CD14-positive monocyte (primary cell): ENCODE results near the gene CDH23. TPM values are rescaled to one million over a fixed set of nuclear protein-coding genes. Genes with fewer than 3 reads are reported as not detected.

Experiments
- DNase-seq, 3 donors: peaks; one replicate each; pipeline ENCODE4 v3.0.0-alpha.2; 2011 to 2022
- H2AFZ ChIP-seq: 2 replicates; pipeline ENCODE4 v1.6.0; 2012; ENCODE audit warnings: mild to moderate bottlenecking, low read depth, low read length, inconsistent platforms; ENCODE audit not compliant: insufficient read depth, poor library complexity, severe bottlenecking
- H3K27ac ChIP-seq, 2 donors: 1 replicate in 1 of 2; 2 replicates in 1 of 2; pipeline ENCODE4 v1.5.1; 2012 to 2013; ENCODE audit warnings: low read length in 2 of 2, control low read depth in 1 of 2, inconsistent platforms in 1 of 2, low read depth in 1 of 2, mild to moderate bottlenecking in 1 of 2
- H3K27me3 ChIP-seq, 2 donors: one replicate each; pipeline versions ENCODE4 v1.6.0 to v1.6.1; 2011 to 2013; ENCODE audit warnings: low read length in 2 of 2; ENCODE audit not compliant: control insufficient read depth in 2 of 2, insufficient read depth in 2 of 2
- H3K36me3 ChIP-seq, 2 donors: replicated peaks in 1 of 2; 1 replicate in 1 of 2; 2 replicates in 1 of 2; pipeline versions ENCODE4 v1.5.1 to v1.6.1; 2012 to 2013; ENCODE audit warnings: low read length in 2 of 2, control low read depth in 1 of 2, inconsistent platforms in 1 of 2, mild to moderate bottlenecking in 1 of 2; ENCODE audit not compliant: insufficient read depth in 2 of 2, control insufficient read depth in 1 of 2
- H3K4me1 ChIP-seq, 2 donors: 1 replicate in 1 of 2; 2 replicates in 1 of 2; pipeline versions ENCODE4 v1.5.1 to v1.6.1; 2012 to 2013; ENCODE audit warnings: low read length in 2 of 2, control low read depth in 1 of 2, inconsistent platforms in 1 of 2, mild to moderate bottlenecking in 1 of 2, moderate library complexity in 1 of 2; ENCODE audit not compliant: insufficient read depth in 2 of 2, control insufficient read depth in 1 of 2
- H3K4me2 ChIP-seq: replicated peaks from 2 replicates; pipeline ENCODE3; 2012; ENCODE audit warnings: low read length, moderate library complexity, mild to moderate bottlenecking; ENCODE audit not compliant: poor library complexity, severe bottlenecking; ENCODE audit errors: extremely low read depth
- H3K4me3 ChIP-seq, 3 experiments: fragments of 200-600 bp in 1 of 3; sonication (generic) in 1 of 3; replicated peaks in 1 of 3; 1 replicate in 2 of 3; 2 replicates in 1 of 3; pipeline ENCODE4 v1.5.1; 2011 to 2013; ENCODE audit warnings: low read length in 3 of 3, mild to moderate bottlenecking in 3 of 3, control low read depth in 2 of 3, low read depth in 2 of 3, inconsistent platforms in 1 of 3, moderate library complexity in 1 of 3
- H3K79me2 ChIP-seq: 2 replicates; pipeline ENCODE4 v1.6.0; 2012; ENCODE audit warnings: mild to moderate bottlenecking, control low read depth, inconsistent platforms, low read length, moderate library complexity; ENCODE audit not compliant: insufficient read depth
- H3K9ac ChIP-seq: 2 replicates; pipeline ENCODE4 v1.6.0; 2017; ENCODE audit warnings: low read length, mild to moderate bottlenecking; ENCODE audit not compliant: insufficient read depth, poor library complexity, severe bottlenecking
- H3K9me3 ChIP-seq, 2 donors: replicated peaks in 1 of 2; 1 replicate in 1 of 2; 2 replicates in 1 of 2; pipeline versions ENCODE4 v1.5.1 to v1.6.1; 2012 to 2013; ENCODE audit warnings: low read length in 2 of 2, control low read depth in 1 of 2; ENCODE audit not compliant: control insufficient read depth in 1 of 2, insufficient read depth in 1 of 2
- H4K20me1 ChIP-seq: 2 replicates; pipeline ENCODE4 v1.6.0; 2012; ENCODE audit warnings: mild to moderate bottlenecking, low read length, control low read depth, moderate library complexity; ENCODE audit not compliant: insufficient read depth
- H3K27ac Mint-ChIP-seq, 7 donors: one replicate each; pipeline ENCODE4 v1.8.0; 2020; ENCODE audit warnings: mild to moderate bottlenecking in 7 of 7, mixed read lengths in 7 of 7, moderate library complexity in 6 of 7, inconsistent platforms in 2 of 7
- H3K27me3 Mint-ChIP-seq, 3 donors: one replicate each; pipeline ENCODE4 v1.8.0; 2021 to 2022; ENCODE audit warnings: low read depth in 3 of 3, mild to moderate bottlenecking in 3 of 3, mixed read lengths in 3 of 3, moderate library complexity in 3 of 3, inconsistent platforms in 1 of 3
- H3K36me3 Mint-ChIP-seq, 2 donors: one replicate each; pipeline ENCODE4 v1.8.0; 2020; ENCODE audit warnings: mixed read lengths in 2 of 2, inconsistent platforms in 1 of 2, mild to moderate bottlenecking in 1 of 2
- H3K4me1 Mint-ChIP-seq: one replicate; pipeline ENCODE4 v1.8.0; 2020; ENCODE audit warnings: mild to moderate bottlenecking, mixed read lengths
- H3K4me3 Mint-ChIP-seq, 2 donors: one replicate each; pipeline ENCODE4 v1.8.0; 2020; ENCODE audit warnings: mild to moderate bottlenecking in 2 of 2, mixed read lengths in 2 of 2, moderate library complexity in 1 of 2
- H3K9me3 Mint-ChIP-seq, 7 donors: one replicate each; pipeline ENCODE4 v1.8.0; 2020 to 2022; ENCODE audit warnings: mixed read lengths in 7 of 7, mild to moderate bottlenecking in 6 of 7, moderate library complexity in 6 of 7, inconsistent platforms in 2 of 7
- WGBS: methylation state at CpG from one replicate; pipeline ENCODE4 v1.1.5; 2013; ENCODE audit warnings: missing lambda C conversion rate; ENCODE audit not compliant: insufficient coverage; 5-methylcytosine and 5-hydroxymethylcytosine counted together
- intact Hi-C, 2 donors: fragments of 100-400 bp; cut with micrococcal nuclease; formaldehyde crosslinking; loops; one replicate each; pipeline versions ENCODE4 v1.15.0 to v1.15.1; 2023
- polyA plus RNA-seq, 3 donors: library from polyadenylated mRNA; depleted of rRNA in 1 of 3; unstranded in 2 of 3; stranded (reverse) in 1 of 3; fragments of 300-500 nt in 2 of 3; fragments of >200 nt in 1 of 3; fragmentation: Illumina TruSeq in 2 of 3; gene quantifications; 1 replicate in 2 of 3; 2 replicates in 1 of 3; pipeline ENCODE4 v1.2.3, GENCODE V29; 2012 to 2021
- TF ChIP-seq, protein P1 (sequence below): fragments of 200-600 bp; IDR thresholded peaks from one replicate; pipeline ENCODE4 v1.8.0; 2022; ENCODE audit warnings: antibody characterized with exemption, mild to moderate bottlenecking

CDH23 gene
- polyA plus RNA-seq, 3 donors = 8.2 to 36.2 (median 10.5) TPM

DNA sequence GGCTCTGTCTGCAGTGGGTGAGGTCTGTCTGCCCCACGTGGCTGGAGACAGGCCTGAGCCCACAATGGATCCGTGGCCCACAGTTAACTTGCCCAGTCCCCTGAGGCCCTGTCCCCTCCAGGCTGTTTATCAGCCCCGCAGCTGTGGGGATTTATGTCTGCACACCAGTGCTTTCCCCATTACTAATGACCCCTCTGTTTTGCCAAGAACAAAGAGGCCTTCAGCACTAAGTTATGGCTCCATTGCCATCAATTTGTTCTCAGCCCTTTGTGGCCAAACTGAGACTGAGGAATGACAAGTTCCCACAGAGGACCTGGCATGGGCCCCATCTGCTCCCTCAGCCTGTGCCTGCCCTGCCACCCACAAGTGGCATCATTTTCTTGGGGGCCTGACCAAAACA is 184.7 kb downstream of the CDH23 start:
- no peaks in the 10 kb centered on the region for H3K4me1 ChIP-seq
- H3K4me3 ChIP-seq = no peak overlapping the region
- WGBS = 100% methylated on average over 1 of the region's 3 CpGs
- H3K9ac ChIP-seq = no peak overlapping the region
- H3K27ac Mint-ChIP-seq = no peak overlapping the region
- no peaks in the 10 kb centered on the region for H3K79me2 ChIP-seq
- H3K36me3 ChIP-seq = no peaks in the 10 kb centered on the region
- TF ChIP-seq, protein P1, sequence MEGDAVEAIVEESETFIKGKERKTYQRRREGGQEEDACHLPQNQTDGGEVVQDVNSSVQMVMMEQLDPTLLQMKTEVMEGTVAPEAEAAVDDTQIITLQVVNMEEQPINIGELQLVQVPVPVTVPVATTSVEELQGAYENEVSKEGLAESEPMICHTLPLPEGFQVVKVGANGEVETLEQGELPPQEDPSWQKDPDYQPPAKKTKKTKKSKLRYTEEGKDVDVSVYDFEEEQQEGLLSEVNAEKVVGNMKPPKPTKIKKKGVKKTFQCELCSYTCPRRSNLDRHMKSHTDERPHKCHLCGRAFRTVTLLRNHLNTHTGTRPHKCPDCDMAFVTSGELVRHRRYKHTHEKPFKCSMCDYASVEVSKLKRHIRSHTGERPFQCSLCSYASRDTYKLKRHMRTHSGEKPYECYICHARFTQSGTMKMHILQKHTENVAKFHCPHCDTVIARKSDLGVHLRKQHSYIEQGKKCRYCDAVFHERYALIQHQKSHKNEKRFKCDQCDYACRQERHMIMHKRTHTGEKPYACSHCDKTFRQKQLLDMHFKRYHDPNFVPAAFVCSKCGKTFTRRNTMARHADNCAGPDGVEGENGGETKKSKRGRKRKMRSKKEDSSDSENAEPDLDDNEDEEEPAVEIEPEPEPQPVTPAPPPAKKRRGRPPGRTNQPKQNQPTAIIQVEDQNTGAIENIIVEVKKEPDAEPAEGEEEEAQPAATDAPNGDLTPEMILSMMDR = no peak
- peaks cover 0 to 2% (median 2%) of the 10 kb centered on the region in 3 donors for H3K27me3 Mint-ChIP-seq
- H3K4me3 Mint-ChIP-seq = no peak overlapping the region
- no peak overlapping the region for H3K27ac ChIP-seq
- no peak overlapping the region for H3K4me2 ChIP-seq
- H3K36me3 Mint-ChIP-seq = no peaks in the 10 kb centered on the region
- H3K9me3 ChIP-seq = no peaks in the 10 kb centered on the region
- H3K4me1 Mint-ChIP-seq = no peaks in the 10 kb centered on the region
- H2AFZ ChIP-seq = no peak overlapping the region
- no peaks in the 10 kb centered on the region for H3K9me3 Mint-ChIP-seq
- no peaks in the 10 kb centered on the region for H4K20me1 ChIP-seq
- no peak for DNase-seq
- intact Hi-C loops = no loop called here
- no peaks in the 10 kb centered on the region for H3K27me3 ChIP-seq

DNA sequence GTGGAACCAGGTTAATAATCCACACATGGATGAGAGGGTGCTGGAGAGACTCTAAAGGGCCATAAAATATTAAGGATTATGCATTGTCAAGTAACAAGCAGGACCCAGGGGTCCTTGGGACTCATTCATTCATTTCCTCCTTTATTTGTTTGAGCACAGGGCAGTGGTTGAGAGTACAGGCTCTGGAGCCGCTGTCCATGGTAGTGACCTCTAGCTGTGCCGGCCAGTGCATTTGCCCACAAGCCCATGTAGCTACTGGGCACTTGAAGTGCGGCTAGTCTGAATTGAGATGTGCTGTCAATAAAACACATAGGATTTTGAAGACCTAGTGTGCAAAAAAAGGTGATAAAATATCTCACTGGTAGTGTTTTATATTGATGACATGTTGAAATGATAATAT is 185.3 kb downstream of the CDH23 start:
- Histone ChIP-seq H2AFZ (no peak overlapping the region), H3K27me3 (no peaks in the 10 kb centered on the region), H3K9ac (no peak overlapping the region), H3K4me2 (no peak overlapping the region), H3K4me3 (no peak overlapping the region), H3K4me1 (no peaks in the 10 kb centered on the region), H3K79me2 (no peaks in the 10 kb centered on the region), H3K27ac (no peak overlapping the region), H4K20me1 (no peaks in the 10 kb centered on the region), H3K36me3 (no peaks in the 10 kb centered on the region), H3K9me3 (no peaks in the 10 kb centered on the region)
- H3K27me3 Mint-ChIP-seq = peaks cover 0 to 2% (median 2%) of the 10 kb centered on the region in 3 donors
- intact Hi-C loops = no loop called here
- DNase-seq = no peak
- no CpG with 5 or more reads among the region's 3 CpGs for WGBS
- no peaks in the 10 kb centered on the region for H3K4me1 Mint-ChIP-seq
- TF ChIP-seq, protein P1 = no peak
- no peaks in the 10 kb centered on the region for H3K9me3 Mint-ChIP-seq
- H3K27ac Mint-ChIP-seq = no peak overlapping the region
- no peak overlapping the region for H3K4me3 Mint-ChIP-seq
- no peaks in the 10 kb centered on the region for H3K36me3 Mint-ChIP-seq
